PC-9 (cell line): ENCODE data around the gene NBPF3.

ENCODE experiments used
- EZH2 ChIP-seq: fragments of 200-600 bp; sonication (generic); IDR thresholded peaks from 2 replicates; pipeline ENCODE4 v1.8.0; 2017; ENCODE audit warnings: antibody characterized with exemption, low read depth
- TF ChIP-seq, protein P1 (sequence below): fragments of 200-600 bp; sonication (generic); conservative IDR thresholded peaks from 2 replicates; pipeline ENCODE4 v1.6.1; 2017; ENCODE audit warnings: mixed run types, antibody characterized with exemption, mild to moderate bottlenecking, moderate library complexity

- TF ChIP-seq EZH2 = no peak
- TF ChIP-seq, protein P1, sequence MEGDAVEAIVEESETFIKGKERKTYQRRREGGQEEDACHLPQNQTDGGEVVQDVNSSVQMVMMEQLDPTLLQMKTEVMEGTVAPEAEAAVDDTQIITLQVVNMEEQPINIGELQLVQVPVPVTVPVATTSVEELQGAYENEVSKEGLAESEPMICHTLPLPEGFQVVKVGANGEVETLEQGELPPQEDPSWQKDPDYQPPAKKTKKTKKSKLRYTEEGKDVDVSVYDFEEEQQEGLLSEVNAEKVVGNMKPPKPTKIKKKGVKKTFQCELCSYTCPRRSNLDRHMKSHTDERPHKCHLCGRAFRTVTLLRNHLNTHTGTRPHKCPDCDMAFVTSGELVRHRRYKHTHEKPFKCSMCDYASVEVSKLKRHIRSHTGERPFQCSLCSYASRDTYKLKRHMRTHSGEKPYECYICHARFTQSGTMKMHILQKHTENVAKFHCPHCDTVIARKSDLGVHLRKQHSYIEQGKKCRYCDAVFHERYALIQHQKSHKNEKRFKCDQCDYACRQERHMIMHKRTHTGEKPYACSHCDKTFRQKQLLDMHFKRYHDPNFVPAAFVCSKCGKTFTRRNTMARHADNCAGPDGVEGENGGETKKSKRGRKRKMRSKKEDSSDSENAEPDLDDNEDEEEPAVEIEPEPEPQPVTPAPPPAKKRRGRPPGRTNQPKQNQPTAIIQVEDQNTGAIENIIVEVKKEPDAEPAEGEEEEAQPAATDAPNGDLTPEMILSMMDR = no peak
These were observed 77.2 kb downstream of the NBPF3 start for GRCh38 chr1:21517161-21517589.
